ENCODE results near the gene TIFAB.

The TIFAB gene

DNA sequence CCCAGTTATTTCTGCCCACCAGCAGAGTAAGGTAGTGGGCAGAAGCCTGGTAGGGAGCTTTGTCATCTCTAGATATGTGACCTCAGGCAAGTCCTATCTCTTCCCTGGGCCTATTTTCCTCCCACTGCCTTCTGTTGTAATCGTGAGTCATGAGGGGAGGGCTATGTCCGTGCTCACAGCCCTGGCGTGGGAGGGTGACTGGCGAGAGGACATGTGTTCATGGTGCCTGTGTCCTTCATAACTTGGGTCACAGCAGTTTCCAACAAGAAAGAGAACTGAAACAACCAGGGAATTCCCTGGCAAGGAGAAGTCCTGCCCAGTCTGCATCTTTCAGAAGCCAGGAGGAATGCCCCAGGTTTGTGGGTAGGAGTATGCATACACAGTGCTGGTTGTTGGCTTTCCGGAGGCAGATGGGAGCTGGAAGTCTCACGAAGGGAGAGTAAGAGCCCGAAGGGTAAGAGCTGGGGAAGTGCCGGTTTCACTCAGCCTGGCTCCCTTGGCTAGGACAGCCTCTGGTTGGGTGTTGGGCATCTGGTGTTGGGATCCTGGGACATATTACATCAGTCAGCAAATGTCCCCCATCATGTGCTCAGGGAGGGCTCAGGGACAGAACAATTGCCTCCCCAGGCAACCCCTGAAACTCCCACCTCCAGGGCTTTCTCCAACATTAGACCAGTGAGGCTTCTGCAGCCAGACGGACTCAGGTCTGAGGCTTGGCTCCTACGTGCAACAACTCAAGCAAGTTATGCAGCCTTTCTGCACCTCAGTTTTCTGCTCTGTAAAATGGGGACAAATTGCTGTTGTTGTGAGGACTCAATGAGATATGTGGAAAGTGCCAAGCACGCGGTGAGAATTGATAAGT lies 4.3 kb upstream of the TIFAB start:
- no peaks in the 10 kb centered on the region for H3K9me3 Mint-ChIP-seq
- H3K4me3 Mint-ChIP-seq: no peak overlapping the region
- H3K4me1 Mint-ChIP-seq (ENCODE audit: low read depth): no peaks in the 10 kb centered on the region
- no peak overlapping the region for H3K27ac Mint-ChIP-seq
- no peaks in the 10 kb centered on the region for H3K36me3 Mint-ChIP-seq (ENCODE audit: low read depth)
- peaks cover 4% of the 10 kb centered on the region for H3K27me3 Mint-ChIP-seq

DNA sequence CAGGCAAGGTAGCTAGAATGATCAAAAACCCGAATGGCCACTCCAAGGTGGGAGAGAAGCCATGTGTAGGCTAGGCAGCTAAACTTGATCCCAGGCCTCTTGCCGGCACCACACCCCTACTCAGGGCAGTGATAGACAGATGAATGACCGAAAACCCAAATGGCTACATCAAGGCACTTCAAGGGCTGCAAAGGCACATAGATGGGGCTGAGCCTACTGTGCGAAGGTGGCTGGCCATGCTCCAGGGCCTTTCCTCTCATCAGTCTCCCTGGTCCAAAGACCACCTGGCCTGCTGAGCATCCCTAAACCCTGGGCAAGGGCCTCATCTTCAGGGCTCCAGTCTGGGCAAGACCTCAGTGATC lies 3.7 kb upstream of the TIFAB start:
- no peaks in the 10 kb centered on the region for H3K9me3 Mint-ChIP-seq
- H3K27ac Mint-ChIP-seq: no peak overlapping the region
- H3K4me1 Mint-ChIP-seq (ENCODE audit: low read depth): no peaks in the 10 kb centered on the region
- no peak overlapping the region for H3K4me3 Mint-ChIP-seq
- H3K36me3 Mint-ChIP-seq (ENCODE audit: low read depth): no peaks in the 10 kb centered on the region
- H3K27me3 Mint-ChIP-seq: peaks cover 4% of the 10 kb centered on the region

DNA sequence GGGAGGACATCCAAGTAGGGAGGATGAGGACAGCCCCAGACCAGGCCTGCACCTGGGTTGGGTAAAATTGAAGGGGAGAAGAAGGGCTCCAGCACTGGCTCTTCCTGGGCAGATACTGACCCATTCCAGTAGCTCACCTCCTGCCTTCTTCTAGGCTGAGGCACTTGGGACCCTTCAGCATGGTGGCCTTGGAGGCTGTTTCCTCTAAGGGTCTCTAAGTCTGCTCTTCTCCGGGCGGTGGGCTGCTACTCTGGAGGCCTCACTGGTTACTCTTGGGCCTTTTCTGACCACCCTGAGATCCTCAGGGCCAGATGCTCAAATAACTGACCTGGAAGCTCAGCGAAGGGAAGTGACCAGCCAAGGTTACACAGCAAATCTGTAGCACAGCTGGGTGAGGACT lies 2.8 kb upstream of the TIFAB start:
- H3K36me3 Mint-ChIP-seq (ENCODE audit: low read depth): no peaks in the 10 kb centered on the region
- H3K4me3 Mint-ChIP-seq: no peak overlapping the region
- H3K27ac Mint-ChIP-seq: no peak overlapping the region
- H3K27me3 Mint-ChIP-seq: peaks cover 4% of the 10 kb centered on the region
- H3K4me1 Mint-ChIP-seq (ENCODE audit: low read depth): no peaks in the 10 kb centered on the region
- no peaks in the 10 kb centered on the region for H3K9me3 Mint-ChIP-seq

DNA sequence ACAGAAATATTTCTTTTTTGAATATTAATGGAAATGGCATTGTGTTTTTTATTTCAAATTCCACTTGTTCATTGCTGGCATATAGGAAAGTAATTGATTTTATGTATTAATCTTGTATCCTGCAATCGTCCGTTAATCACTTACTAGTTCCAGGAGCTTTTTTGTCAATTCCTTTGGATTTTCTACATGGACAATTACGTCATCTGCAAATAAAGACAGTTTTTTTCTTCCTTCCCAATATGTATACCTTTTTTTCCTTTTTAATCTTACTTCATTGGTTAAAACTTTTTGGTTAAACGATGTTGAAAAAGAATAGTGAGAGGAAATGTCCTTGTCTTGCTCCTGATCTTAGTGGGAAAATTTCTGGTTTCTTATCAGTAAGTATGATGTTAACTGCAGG lies 1.5 kb upstream of the TIFAB start:
- Mint-ChIP-seq H3K4me1 (ENCODE audit: low read depth) (no peaks in the 10 kb centered on the region), H3K27me3 (no peaks in the 10 kb centered on the region), H3K27ac (no peak overlapping the region), H3K9me3 (no peaks in the 10 kb centered on the region), H3K4me3 (no peak overlapping the region), H3K36me3 (ENCODE audit: low read depth) (no peaks in the 10 kb centered on the region)

DNA sequence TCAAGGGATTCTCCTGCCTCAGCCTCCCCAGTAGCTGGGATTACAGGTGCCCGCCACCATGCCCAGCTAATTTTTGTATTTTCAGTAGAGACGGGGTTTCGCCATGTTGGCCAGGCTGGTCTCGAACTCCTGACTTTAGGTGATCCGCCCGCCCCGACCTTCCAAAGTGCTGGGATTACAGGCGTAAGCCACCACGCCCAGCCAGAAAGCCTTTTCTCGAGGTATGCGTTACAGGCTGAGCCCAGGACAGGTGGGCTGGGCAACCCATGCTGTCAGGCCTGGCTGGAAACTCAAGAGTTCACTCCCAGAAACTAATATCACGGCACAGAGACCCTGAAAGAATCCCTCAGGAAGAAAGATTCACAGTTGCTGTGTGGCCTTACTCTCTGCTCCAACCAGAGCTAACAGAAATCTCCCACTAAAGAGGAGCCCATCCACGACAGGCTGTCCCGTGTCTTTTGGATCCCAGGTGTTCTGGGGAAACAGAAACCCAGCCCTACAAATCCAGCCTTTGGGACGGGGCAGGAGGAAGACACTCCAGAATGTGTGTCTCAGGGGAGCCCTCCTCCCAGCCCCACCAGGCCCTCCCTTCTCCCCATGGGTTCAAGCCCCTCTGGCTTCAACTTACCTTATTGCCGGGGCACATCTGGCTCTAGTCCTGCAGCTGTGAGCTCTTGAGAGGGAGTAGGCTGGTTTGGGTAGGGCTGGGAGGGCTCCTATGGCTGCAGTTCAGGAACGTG lies 400 bp downstream of the TIFAB start:
- H3K9me3 Mint-ChIP-seq: no peaks in the 10 kb centered on the region
- no peak overlapping the region for H3K27ac Mint-ChIP-seq
- H3K4me1 Mint-ChIP-seq (ENCODE audit: low read depth): no peaks in the 10 kb centered on the region
- H3K4me3 Mint-ChIP-seq: no peak overlapping the region
- H3K36me3 Mint-ChIP-seq (ENCODE audit: low read depth): no peaks in the 10 kb centered on the region
- no peaks in the 10 kb centered on the region for H3K27me3 Mint-ChIP-seq

DNA sequence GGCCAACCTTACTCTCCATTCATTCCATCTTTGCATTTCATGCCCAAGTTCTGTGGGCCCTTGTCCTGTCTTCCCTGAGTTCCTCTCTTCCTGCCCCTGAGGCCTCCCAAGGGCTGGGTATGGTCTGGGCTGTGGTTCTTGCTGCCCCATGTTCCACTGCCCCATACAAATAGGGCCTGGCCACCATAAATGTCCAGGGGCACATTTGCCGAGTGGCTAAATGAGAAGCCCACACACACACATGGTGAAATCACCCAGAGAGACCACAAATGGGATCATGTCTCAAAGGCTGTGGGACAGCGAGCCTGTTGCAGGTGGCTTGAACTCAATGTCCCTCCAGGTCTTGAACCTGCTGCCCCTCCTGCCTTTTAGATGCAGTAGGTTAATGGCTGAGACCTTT lies 1.2 kb downstream of the TIFAB start:
- no peak overlapping the region for H3K4me3 Mint-ChIP-seq
- no peaks in the 10 kb centered on the region for H3K27me3 Mint-ChIP-seq
- no peaks in the 10 kb centered on the region for H3K36me3 Mint-ChIP-seq (ENCODE audit: low read depth)
- no peaks in the 10 kb centered on the region for H3K4me1 Mint-ChIP-seq (ENCODE audit: low read depth)
- H3K27ac Mint-ChIP-seq: no peak overlapping the region
- no peaks in the 10 kb centered on the region for H3K9me3 Mint-ChIP-seq

DNA sequence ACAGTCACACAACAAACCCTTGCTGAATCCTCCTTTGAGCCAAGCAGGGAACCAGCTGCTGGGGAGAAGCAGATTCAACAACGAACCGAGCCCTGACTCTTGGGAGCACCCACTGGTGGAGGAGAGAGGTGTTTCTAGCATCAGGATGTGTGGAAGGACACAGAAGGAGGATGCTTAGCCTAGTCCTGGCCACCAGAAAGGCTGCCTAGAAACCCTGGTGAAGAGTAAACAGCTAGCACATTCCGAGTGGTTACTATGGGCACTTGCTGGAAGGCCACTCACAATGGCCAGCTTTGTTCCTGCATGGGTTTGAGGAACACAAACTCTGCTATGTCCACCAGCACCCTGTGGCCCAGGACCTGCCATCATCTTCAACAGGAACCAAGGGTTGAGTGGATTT lies 1.8 kb downstream of the TIFAB start:
- no peaks in the 10 kb centered on the region for H3K4me1 Mint-ChIP-seq (ENCODE audit: low read depth)
- no peak overlapping the region for H3K27ac Mint-ChIP-seq
- no peaks in the 10 kb centered on the region for H3K9me3 Mint-ChIP-seq
- no peaks in the 10 kb centered on the region for H3K27me3 Mint-ChIP-seq
- no peaks in the 10 kb centered on the region for H3K36me3 Mint-ChIP-seq (ENCODE audit: low read depth)
- H3K4me3 Mint-ChIP-seq: no peak overlapping the region

DNA sequence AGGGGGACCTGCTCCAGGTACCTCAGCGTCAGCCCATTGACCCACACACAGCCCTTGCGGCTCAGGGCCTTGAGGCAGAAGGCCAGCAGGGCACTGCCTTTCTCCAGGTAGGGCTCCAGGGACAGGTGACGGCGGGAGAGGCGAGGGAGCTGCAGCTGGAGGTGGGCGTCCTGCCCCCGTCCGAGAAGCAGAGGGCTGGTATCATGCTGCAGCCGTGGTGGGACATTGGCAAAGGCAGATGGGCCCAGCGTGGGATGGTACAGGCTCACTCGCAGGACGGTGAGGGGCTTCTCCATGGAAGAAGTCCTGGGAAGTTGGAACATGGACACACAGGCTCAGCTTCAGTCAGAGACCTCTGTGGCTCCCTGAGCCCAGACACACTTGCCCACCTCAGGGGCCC lies 2.5 kb downstream of the TIFAB start:
- Mint-ChIP-seq H3K9me3 (no peaks in the 10 kb centered on the region), H3K36me3 (ENCODE audit: low read depth) (no peaks in the 10 kb centered on the region), H3K27me3 (no peaks in the 10 kb centered on the region), H3K4me3 (no peak overlapping the region), H3K4me1 (ENCODE audit: low read depth) (no peaks in the 10 kb centered on the region), H3K27ac (no peak overlapping the region)

DNA sequence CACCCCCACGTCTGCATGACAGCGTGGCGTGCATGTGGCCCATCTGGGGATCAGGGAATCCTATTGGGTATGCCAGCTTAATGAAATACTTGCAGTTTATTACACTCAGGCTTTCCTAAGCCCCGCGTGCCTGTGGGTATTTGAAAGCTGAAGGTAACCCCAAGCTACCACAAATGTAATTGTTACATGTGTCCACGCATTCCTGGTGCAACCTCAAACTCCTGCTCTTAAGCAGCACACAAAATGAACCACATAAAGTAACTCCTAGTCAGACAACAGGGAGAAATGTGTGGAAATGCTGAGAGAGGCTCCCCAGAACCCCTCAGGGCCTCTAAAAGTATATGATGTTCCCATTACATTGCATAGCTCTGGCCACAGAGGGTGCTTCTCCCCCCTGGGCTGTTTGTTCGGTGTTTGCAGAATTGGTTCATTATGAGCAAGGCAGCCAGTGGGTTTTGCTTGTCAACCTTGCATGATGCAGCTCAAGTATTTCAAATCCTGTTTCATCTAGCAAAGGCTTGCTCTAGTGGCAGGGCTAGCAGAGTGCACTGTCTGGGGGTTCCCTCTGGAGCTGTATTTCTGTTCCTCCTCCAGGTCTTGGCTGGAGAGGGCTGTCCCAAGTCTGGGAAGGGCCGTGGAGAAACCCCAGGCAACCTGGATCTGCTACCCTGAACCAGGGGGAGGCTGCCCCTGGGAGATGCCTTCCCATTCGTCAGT lies 3.2 kb downstream of the TIFAB start:
- H3K9me3 Mint-ChIP-seq: no peaks in the 10 kb centered on the region
- no peaks in the 10 kb centered on the region for H3K36me3 Mint-ChIP-seq (ENCODE audit: low read depth)
- no peak overlapping the region for H3K27ac Mint-ChIP-seq
- no peak overlapping the region for H3K4me3 Mint-ChIP-seq
- no peaks in the 10 kb centered on the region for H3K4me1 Mint-ChIP-seq (ENCODE audit: low read depth)
- no peaks in the 10 kb centered on the region for H3K27me3 Mint-ChIP-seq

DNA sequence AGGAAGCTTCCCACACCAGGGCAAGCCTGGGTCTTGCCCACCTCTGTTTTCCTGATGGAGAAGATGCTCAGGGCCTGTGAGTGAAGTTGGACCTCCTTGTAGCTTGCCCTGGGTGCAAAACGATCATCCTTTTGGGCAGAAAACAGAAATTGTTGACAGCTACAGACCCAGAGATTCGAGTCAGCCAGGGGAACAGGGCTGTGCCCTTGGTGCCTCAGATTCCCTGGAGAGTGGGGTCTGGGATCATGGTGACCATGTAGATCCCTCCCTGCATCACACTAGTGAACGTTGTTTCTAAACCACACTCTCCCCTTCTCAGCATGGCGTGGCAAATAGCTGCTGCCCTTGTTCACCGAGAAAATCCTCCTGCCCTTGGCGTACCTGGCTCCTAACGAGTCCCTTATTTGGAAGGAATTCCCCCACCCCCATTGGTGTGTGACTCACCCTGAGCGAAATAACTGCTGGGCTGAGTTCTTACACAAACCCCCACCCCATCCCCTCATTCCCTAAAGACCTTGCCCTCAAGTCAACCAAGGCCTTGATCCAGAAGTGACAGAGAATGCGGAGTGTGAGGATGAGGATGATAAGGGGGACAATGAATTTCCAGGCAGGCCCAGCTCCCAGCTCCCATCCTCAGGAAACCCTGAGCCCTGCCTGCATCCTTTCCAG lies 3.9 kb downstream of the TIFAB start:
- Mint-ChIP-seq H3K27me3 (no peaks in the 10 kb centered on the region), H3K4me1 (ENCODE audit: low read depth) (no peaks in the 10 kb centered on the region), H3K9me3 (no peaks in the 10 kb centered on the region), H3K4me3 (no peak overlapping the region), H3K36me3 (ENCODE audit: low read depth) (no peaks in the 10 kb centered on the region), H3K27ac (no peak overlapping the region)

DNA sequence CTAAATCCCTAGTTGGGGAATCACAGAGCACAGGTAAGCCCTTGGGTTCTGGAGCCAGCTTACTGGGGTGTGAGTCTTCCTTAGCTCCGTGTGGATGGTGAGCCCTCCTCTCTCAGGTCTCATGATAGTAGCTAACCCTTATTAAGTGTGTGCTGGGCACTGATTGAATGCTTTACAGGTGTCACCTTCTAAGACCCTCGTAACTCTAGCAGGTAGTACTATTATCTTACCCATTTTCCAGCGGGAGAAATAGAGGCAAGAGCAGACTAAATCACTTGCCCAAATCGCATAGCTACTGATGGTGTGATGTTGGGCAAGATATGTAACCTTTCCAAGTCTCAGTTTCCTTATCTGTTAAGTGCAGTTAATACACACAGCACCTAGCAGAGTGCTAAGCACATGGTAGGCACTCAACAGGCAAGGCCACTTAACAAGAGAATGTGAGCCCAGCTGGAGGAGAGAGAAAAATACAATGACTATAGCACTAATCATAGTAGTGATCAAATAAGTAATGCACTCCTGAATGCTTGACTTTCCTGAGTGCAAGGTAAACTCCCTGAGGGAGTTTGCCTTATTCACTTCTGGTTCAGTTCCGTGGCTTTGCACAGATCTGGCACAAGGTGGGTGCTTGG lies 4.7 kb downstream of the TIFAB start, which contains the start of gene DCANP1:
DCANP1 (minus strand) TSS at position 51 of the 632 bp plus-strand sequence. CDS start 240 bp downstream, outside the sequence.
- Mint-ChIP-seq H3K36me3 (ENCODE audit: low read depth) (no peaks in the 10 kb centered on the region), H3K27ac (no peak within 1 kb of the TSS)

DNA sequence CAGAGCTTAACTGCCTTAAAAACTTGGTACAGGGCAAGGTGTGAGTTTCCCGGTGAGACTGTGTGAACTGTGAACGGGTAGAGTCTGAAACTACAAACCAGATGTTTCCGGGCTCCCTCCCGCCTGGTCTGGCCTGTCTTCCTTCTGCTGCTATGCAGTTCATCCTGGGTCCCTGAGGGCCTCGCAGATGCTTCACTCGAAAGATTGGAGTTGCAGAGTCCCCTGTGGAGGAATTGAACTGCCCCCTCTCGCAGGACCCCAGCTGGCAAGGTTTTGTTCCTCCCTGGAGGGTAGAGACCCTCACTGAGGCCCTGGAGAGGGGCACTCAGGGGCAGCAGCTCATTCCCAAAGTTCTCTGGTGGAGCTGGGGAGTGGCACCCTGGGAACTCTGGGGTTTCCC lies 5.5 kb downstream of the TIFAB start:
- no peaks in the 10 kb centered on the region for H3K4me1 Mint-ChIP-seq (ENCODE audit: low read depth)
- H3K27me3 Mint-ChIP-seq: no peaks in the 10 kb centered on the region
- no peak overlapping the region for H3K27ac Mint-ChIP-seq
- H3K9me3 Mint-ChIP-seq: no peaks in the 10 kb centered on the region
- H3K4me3 Mint-ChIP-seq: no peak overlapping the region
- no peaks in the 10 kb centered on the region for H3K36me3 Mint-ChIP-seq (ENCODE audit: low read depth)

More for the DNA sequence above, 4.7 kb downstream of the TIFAB start, which contains the start of gene DCANP1:
- Mint-ChIP-seq H3K27me3 (no peaks in the 10 kb centered on the region), H3K4me3 (no peak within 1 kb of the TSS), H3K4me1 (ENCODE audit: low read depth) (no peaks in the 10 kb centered on the region), H3K9me3 (no peaks in the 10 kb centered on the region)

DNA sequence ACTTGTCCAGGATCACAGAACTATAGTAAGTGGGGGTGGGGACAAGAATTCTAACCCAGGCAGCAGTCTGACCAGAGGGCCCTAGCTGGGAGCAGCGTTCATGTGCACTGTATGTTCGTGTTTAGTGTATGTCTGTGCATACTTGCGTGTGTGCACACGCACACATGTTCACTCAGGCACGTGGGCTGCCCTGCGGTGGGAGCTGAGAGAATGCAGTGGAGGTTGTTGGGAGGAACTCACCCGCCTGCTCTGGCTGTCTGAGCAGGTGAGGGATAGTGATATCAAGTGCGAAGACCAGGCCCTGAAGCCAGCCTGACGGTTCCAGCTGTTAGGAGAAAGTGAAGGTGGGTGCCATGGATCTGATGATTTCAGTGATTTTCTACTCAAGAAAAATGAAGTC lies 5.9 kb downstream of the TIFAB start:
- Mint-ChIP-seq H3K27me3 (no peaks in the 10 kb centered on the region), H3K9me3 (no peaks in the 10 kb centered on the region), H3K27ac (no peak overlapping the region), H3K36me3 (ENCODE audit: low read depth) (no peaks in the 10 kb centered on the region), H3K4me3 (no peak overlapping the region), H3K4me1 (ENCODE audit: low read depth) (peaks cover 1% of the 10 kb centered on the region)

DNA sequence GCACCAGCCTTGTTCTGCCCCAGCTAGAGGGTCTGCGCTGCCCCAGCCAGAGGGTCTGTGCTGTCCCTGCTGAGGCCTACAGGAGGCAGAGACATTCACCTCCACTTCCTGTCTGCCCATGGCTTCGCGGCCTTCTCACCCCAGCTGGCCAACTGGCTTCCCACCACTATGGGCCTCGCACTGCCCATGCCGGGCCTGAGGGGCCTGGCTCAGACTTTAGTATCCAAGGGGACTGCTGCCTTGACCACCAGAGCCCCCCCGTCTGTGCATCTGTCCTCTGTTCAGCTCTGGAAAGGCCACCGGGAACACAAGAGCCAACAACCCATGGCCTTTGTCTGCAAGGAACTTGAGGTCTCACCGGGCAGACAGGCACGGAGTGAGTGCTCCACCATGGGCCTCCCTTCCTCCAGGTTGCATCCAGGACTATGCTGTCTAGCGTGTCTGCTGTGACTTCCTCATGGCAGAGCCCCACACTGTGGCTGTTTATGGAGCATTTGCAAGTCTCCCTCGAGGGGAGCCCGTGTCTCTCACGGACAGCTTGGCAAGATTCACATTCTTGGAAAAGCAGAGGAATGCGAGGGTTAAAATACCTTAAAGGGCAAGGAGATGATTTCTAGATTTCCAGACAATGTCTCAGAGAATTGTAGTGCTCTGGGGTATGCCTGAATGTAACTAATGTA lies 6.7 kb downstream of the TIFAB start:
- no peak overlapping the region for H3K27ac Mint-ChIP-seq
- no peaks in the 10 kb centered on the region for H3K9me3 Mint-ChIP-seq
- peaks cover 3% of the 10 kb centered on the region for H3K4me1 Mint-ChIP-seq (ENCODE audit: low read depth)
- no peak overlapping the region for H3K4me3 Mint-ChIP-seq
- H3K36me3 Mint-ChIP-seq (ENCODE audit: low read depth): no peaks in the 10 kb centered on the region
- no peaks in the 10 kb centered on the region for H3K27me3 Mint-ChIP-seq

Measured in stimulated activated naive CD8-positive, alpha-beta T cell treated with anti-CD3 and anti-CD28 coated beads, Interleukin-15, Interleukin-2, amounts not matched to agents 100 ng/mL and 50 ng/mL, for 24 hours (primary cell).